ENCODE data around the gene AATK.

GRCh38 chr17:81084680-81085419, 81.2 kb downstream of the AATK start:
- TF ChIP-seq, protein P1, sequence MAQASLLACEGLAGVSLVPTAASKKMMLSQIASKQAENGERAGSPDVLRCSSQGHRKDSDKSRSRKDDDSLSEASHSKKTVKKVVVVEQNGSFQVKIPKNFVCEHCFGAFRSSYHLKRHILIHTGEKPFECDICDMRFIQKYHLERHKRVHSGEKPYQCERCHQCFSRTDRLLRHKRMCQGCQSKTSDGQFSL (CRISPR knock-in tag; IDR thresholded peaks at IDR 0.05) = no peak
- TF ChIP-seq, protein P1 (tag; IDR thresholded peaks at IDR 0.05) = no peak
- TF ChIP-seq FUS (optimal IDR thresholded peaks at IDR 0.05; ENCODE audit: low read depth, low read length) (no peak), TSC22D4 (tag; IDR thresholded peaks at IDR 0.05) (no peak), JUN (IDR thresholded peaks at IDR 0.05; ENCODE audit: borderline replicate concordance, low read depth, low read length) (no peak), JUN (CRISPR knock-in tag; IDR thresholded peaks at IDR 0.05; ENCODE audit: borderline replicate concordance) (no peak), YY1 (IDR thresholded peaks at IDR 0.05; ENCODE audit: borderline replicate concordance in 1 of 3, control insufficient read depth in 1 of 3, extremely low read depth in 1 of 3, insufficient read depth in 3 of 3, insufficient read length in 1 of 3, insufficient replicate concordance in 2 of 3, low read depth in 1 of 3, low read length in 2 of 3) (no peak), EZH2 (IDR thresholded peaks at IDR 0.05; ENCODE audit: borderline replicate concordance, low read depth, low read length) (no peak), CHD1 (IDR thresholded peaks at IDR 0.05; ENCODE audit: low read length) (no peak), CBFB (CRISPR knock-in tag; IDR thresholded peaks at IDR 0.05) (no peak), STAT5A (IDR thresholded peaks at IDR 0.05; ENCODE audit: borderline replicate concordance, low read length) (no peak), SP1 (CRISPR knock-in tag; IDR thresholded peaks at IDR 0.05) (no peak), HNRNPK (IDR thresholded peaks at IDR 0.05; ENCODE audit: low read depth, low read length, poor library complexity, severe bottlenecking) (no peak)
- TF ChIP-seq, protein P2, sequence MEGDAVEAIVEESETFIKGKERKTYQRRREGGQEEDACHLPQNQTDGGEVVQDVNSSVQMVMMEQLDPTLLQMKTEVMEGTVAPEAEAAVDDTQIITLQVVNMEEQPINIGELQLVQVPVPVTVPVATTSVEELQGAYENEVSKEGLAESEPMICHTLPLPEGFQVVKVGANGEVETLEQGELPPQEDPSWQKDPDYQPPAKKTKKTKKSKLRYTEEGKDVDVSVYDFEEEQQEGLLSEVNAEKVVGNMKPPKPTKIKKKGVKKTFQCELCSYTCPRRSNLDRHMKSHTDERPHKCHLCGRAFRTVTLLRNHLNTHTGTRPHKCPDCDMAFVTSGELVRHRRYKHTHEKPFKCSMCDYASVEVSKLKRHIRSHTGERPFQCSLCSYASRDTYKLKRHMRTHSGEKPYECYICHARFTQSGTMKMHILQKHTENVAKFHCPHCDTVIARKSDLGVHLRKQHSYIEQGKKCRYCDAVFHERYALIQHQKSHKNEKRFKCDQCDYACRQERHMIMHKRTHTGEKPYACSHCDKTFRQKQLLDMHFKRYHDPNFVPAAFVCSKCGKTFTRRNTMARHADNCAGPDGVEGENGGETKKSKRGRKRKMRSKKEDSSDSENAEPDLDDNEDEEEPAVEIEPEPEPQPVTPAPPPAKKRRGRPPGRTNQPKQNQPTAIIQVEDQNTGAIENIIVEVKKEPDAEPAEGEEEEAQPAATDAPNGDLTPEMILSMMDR (IDR thresholded peaks at IDR 0.05 in 2 of 3, conservative IDR thresholded peaks at IDR 0.05 in 1 of 3; ENCODE audit: insufficient read depth in 2 of 3, low read depth in 1 of 3, low read length in 3 of 3) = no peak
- TF ChIP-seq, protein P3, sequence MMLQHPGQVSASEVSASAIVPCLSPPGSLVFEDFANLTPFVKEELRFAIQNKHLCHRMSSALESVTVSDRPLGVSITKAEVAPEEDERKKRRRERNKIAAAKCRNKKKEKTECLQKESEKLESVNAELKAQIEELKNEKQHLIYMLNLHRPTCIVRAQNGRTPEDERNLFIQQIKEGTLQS (IDR thresholded peaks at IDR 0.05) = no peak
- TF ChIP-seq, protein P3 (CRISPR knock-in tag; conservative IDR thresholded peaks at IDR 0.05) = no peak
- TF ChIP-seq, protein P4, sequence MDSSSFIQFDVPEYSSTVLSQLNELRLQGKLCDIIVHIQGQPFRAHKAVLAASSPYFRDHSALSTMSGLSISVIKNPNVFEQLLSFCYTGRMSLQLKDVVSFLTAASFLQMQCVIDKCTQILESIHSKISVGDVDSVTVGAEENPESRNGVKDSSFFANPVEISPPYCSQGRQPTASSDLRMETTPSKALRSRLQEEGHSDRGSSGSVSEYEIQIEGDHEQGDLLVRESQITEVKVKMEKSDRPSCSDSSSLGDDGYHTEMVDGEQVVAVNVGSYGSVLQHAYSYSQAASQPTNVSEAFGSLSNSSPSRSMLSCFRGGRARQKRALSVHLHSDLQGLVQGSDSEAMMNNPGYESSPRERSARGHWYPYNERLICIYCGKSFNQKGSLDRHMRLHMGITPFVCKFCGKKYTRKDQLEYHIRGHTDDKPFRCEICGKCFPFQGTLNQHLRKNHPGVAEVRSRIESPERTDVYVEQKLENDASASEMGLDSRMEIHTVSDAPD (CRISPR knock-in tag; IDR thresholded peaks at IDR 0.05) = no peak
